Neuronal stem cell (in vitro differentiated cells): ENCODE results near the gene C19orf25.

Experiments
- DNase-seq: peaks from one replicate; pipeline ENCODE4 v3.0.0-alpha.2; 2013; ENCODE audit warnings: low spot score
- H2AFZ ChIP-seq: one replicate; pipeline ENCODE4 v1.6.1; 2013; ENCODE audit warnings: mild to moderate bottlenecking, low read length, inconsistent platforms
- H2AK5ac ChIP-seq: 2 replicates; pipeline ENCODE4 v1.6.1; 2013; ENCODE audit warnings: low read depth, mild to moderate bottlenecking, inconsistent platforms, low read length, moderate library complexity, mixed read lengths
- H2BK120ac ChIP-seq: 2 replicates; pipeline ENCODE4 v1.6.1; 2013; ENCODE audit warnings: low read depth, mild to moderate bottlenecking, inconsistent platforms, low read length, moderate library complexity, mixed read lengths
- H2BK12ac ChIP-seq: one replicate; pipeline ENCODE4 v1.6.1; 2013; ENCODE audit warnings: low read length, inconsistent platforms
- H2BK15ac ChIP-seq: 2 replicates; pipeline ENCODE4 v1.6.1; 2013; ENCODE audit warnings: mild to moderate bottlenecking, low read length, inconsistent platforms, mixed read lengths
- H2BK5ac ChIP-seq: one replicate; pipeline ENCODE4 v1.6.1; 2013; ENCODE audit warnings: inconsistent platforms, mild to moderate bottlenecking, low read length, moderate library complexity
- H3K14ac ChIP-seq: one replicate; pipeline ENCODE4 v1.6.1; 2013; ENCODE audit warnings: low read length, inconsistent platforms
- H3K18ac ChIP-seq: 2 replicates; pipeline ENCODE4 v1.6.1; 2013; ENCODE audit warnings: low read length, inconsistent platforms
- H3K23ac ChIP-seq: 2 replicates; pipeline ENCODE4 v1.6.1; 2013; ENCODE audit warnings: low read depth, mild to moderate bottlenecking, mixed read lengths, low read length, inconsistent platforms; ENCODE audit not compliant: poor library complexity
- H3K27ac ChIP-seq: replicated peaks from 3 replicates; pipeline ENCODE4 v1.5.1; 2013; ENCODE audit warnings: low read length, inconsistent platforms
- H3K27me3 ChIP-seq, 3 experiments: 2 replicates each; pipeline ENCODE4 v1.6.1; 2013; ENCODE audit warnings: low read length in 3 of 3, mild to moderate bottlenecking in 2 of 3, inconsistent platforms in 1 of 3, low read depth in 1 of 3, mixed read lengths in 1 of 3, moderate library complexity in 1 of 3; ENCODE audit not compliant: control insufficient read depth in 3 of 3, insufficient read depth in 3 of 3
- H3K36me3 ChIP-seq, 2 donors: replicated peaks in 1 of 2; 2 replicates each; pipeline ENCODE4 v1.6.1; 2013; ENCODE audit warnings: low read length in 2 of 2; ENCODE audit not compliant: control insufficient read depth in 2 of 2, insufficient read depth in 2 of 2
- H3K4ac ChIP-seq: 2 replicates; pipeline ENCODE4 v1.6.1; 2013; ENCODE audit warnings: inconsistent platforms, mild to moderate bottlenecking, low read length, moderate library complexity
- H3K4me1 ChIP-seq, 2 donors: 1 replicate in 1 of 2; 2 replicates in 1 of 2; pipeline ENCODE4 v1.6.1; 2013; ENCODE audit warnings: low read length in 2 of 2, low read depth in 1 of 2; ENCODE audit not compliant: control insufficient read depth in 2 of 2, insufficient read depth in 1 of 2
- H3K4me2 ChIP-seq: one replicate; pipeline ENCODE4 v1.6.1; 2013; ENCODE audit warnings: mild to moderate bottlenecking, low read length, inconsistent platforms; ENCODE audit not compliant: insufficient read depth, poor library complexity, severe bottlenecking
- H3K4me3 ChIP-seq, 2 donors: 2 replicates each; pipeline ENCODE4 v1.5.1; 2013; ENCODE audit warnings: low read length in 2 of 2, mild to moderate bottlenecking in 2 of 2, inconsistent platforms in 1 of 2, moderate library complexity in 1 of 2
- H3K79me1 ChIP-seq: one replicate; pipeline ENCODE4 v1.6.1; 2013; ENCODE audit warnings: low read depth, mild to moderate bottlenecking, inconsistent platforms, low read length, moderate library complexity
- H3K9ac ChIP-seq: one replicate; pipeline ENCODE4 v1.6.1; 2013; ENCODE audit warnings: mild to moderate bottlenecking, low read depth, low read length, inconsistent platforms; ENCODE audit not compliant: poor library complexity
- H3K9me3 ChIP-seq, 2 donors: replicated peaks in 1 of 2; 2 replicates each; pipeline versions ENCODE3 to v1.6.1; 2013; ENCODE audit warnings: low read length in 2 of 2, mild to moderate bottlenecking in 2 of 2, inconsistent platforms in 1 of 2, low read depth in 1 of 2, mixed read lengths in 1 of 2, moderate library complexity in 1 of 2; ENCODE audit not compliant: control insufficient read depth in 2 of 2, insufficient read depth in 1 of 2
- H4K8ac ChIP-seq: one replicate; pipeline ENCODE4 v1.6.1; 2013; ENCODE audit warnings: low read depth, mild to moderate bottlenecking, inconsistent platforms, low read length, moderate library complexity
- H4K91ac ChIP-seq: one replicate; pipeline ENCODE4 v1.6.1; 2013; ENCODE audit warnings: low read length, low read depth, mild to moderate bottlenecking, inconsistent platforms; ENCODE audit not compliant: poor library complexity
- WGBS, 2 donors: extraction: QIAGEN DNeasy Blood & Tissue Kit; methylation state at CpG; one replicate each; pipeline ENCODE4 v1.1.7; 2013; ENCODE audit warnings: missing lambda C conversion rate in 2 of 2, mixed read lengths in 1 of 2; ENCODE audit not compliant: insufficient read length in 2 of 2, insufficient replicate concordance in 1 of 2; ENCODE audit errors: extremely low coverage in 2 of 2; 5-methylcytosine and 5-hydroxymethylcytosine counted together

C19orf25 gene

DNA sequence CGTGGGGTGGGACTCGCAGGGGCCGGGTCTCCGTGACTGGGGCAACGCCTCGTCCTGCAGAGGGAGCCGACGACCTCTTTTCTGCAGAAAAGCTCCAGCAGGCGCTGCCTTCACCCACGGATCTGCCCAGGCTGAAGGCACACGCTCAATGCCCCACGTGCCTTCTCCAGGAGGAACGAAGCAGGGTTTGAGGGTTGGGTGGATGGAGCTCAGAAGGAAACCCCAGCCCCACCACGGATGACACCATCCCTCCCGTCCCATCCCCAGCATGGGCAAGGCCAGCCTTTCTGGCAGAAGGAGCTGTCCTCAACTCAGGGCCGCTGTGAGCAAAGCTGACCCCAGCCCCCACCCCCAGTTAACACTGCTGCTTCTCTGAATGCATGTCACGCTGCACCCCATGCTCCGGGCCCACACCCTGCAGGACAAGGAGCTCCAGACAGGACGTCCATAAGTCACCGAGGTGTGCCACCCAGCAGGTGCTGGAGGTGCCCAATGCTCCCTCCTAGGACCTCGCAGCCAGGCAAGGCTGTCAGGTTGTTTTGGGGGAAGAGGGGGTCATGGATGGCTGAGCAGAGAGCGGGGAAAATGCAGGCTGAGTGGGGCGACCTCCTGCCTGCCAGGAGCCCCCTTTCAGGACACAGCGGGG lies 7.4 kb downstream of the C19orf25 start:
- H3K4me3 ChIP-seq, result no peak overlapping the region
- peak overlapping the region; percentile 80 for H2BK12ac ChIP-seq
- H3K23ac ChIP-seq, result peak overlapping the region; percentile 94
- WGBS, 2 donors, result no CpG with 5 or more reads among the region's 24 CpGs
- DNase-seq, result no peak
- peak overlapping the region; percentile 62 for H2BK15ac ChIP-seq
- peaks cover 0 to 52% (median 34%) of the 10 kb centered on the region in 3 experiments for H3K27me3 ChIP-seq
- peak overlapping the region; percentile 85 for H3K14ac ChIP-seq
- H3K79me1 ChIP-seq, result peaks cover 26% of the 10 kb centered on the region
- peak overlapping the region; percentile 74 for H4K8ac ChIP-seq
- peaks cover 7 to 26% of the 10 kb centered on the region in 2 donors for H3K4me1 ChIP-seq
- H3K27ac ChIP-seq, result no peak overlapping the region
- H2BK5ac ChIP-seq, result peak overlapping the region; percentile 21
- no peak overlapping the region for H2AFZ ChIP-seq
- peak overlapping the region; percentile 54 for H2BK120ac ChIP-seq
- peak overlapping the region; percentile 94 for H3K4me2 ChIP-seq
- no peak overlapping the region for H4K91ac ChIP-seq
- H3K18ac ChIP-seq, result peak overlapping the region; percentile 87
- H3K4ac ChIP-seq, result peak overlapping the region; percentile 76
- peaks cover 2 to 45% of the 10 kb centered on the region in 2 donors for H3K36me3 ChIP-seq
- peak overlapping the region; percentile 86 for H2AK5ac ChIP-seq
- H3K9me3 ChIP-seq, result peaks cover 0 to 5% of the 10 kb centered on the region in 2 donors
- peak overlapping the region; percentile 87 for H3K9ac ChIP-seq

DNA sequence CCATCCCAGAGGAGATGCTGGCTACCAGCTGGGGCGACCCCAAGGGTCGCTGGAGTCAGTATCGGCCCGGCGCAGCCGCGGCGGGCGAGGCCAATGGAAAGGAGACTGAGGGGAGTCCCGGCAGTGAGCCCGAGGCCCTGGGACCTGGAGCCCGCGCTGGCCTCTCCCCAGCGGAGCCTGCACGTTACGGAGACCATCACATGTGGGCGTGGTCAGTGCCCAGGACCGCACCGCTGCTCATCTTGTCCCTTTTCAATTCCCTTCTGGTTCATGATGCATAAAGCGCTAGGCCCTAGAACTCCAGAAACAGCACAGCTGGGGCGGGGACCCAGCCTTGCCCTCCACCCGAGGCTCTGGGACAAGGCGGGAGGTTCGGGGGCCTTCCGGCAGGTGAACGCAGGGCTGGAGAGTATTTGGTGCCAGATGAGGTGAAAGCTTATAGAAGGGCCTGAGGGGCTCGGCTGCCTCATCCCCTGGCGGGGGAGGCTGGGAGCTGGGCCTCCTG lies 8.0 kb downstream of the C19orf25 start:
- peak; percentile 74 for DNase-seq
- Histone ChIP-seq H4K91ac (no peak overlapping the region), H2BK15ac (no peak overlapping the region), H3K79me1 (peaks cover 23% of the 10 kb centered on the region), H2AK5ac (peak overlapping the region; percentile 86), H3K36me3 (peaks cover 0 to 45% of the 10 kb centered on the region in 2 donors), H3K4me2 (peak overlapping the region; percentile 94), H3K27me3 (peaks cover 0 to 57% (median 39%) of the 10 kb centered on the region in 3 experiments), H2BK12ac (no peak overlapping the region), H2BK120ac (peak overlapping the region; percentile 54), H3K4me3 (peak overlapping the region in 1 of 2 donors; percentile 71), H3K9ac (peak overlapping the region; percentile 87), H3K4me1 (peaks cover 7 to 27% of the 10 kb centered on the region in 2 donors), H2AFZ (no peak overlapping the region), H2BK5ac (peak overlapping the region; percentile 21), H3K14ac (no peak overlapping the region), H3K23ac (peak overlapping the region; percentile 17), H3K9me3 (peaks cover 0 to 7% of the 10 kb centered on the region in 2 donors), H3K27ac (peak overlapping the region; percentile 78), H4K8ac (no peak overlapping the region), H3K4ac (no peak overlapping the region), H3K18ac (peak overlapping the region; percentile 87)
- no CpG with 5 or more reads among the region's 28 CpGs for WGBS, 2 donors

DNA sequence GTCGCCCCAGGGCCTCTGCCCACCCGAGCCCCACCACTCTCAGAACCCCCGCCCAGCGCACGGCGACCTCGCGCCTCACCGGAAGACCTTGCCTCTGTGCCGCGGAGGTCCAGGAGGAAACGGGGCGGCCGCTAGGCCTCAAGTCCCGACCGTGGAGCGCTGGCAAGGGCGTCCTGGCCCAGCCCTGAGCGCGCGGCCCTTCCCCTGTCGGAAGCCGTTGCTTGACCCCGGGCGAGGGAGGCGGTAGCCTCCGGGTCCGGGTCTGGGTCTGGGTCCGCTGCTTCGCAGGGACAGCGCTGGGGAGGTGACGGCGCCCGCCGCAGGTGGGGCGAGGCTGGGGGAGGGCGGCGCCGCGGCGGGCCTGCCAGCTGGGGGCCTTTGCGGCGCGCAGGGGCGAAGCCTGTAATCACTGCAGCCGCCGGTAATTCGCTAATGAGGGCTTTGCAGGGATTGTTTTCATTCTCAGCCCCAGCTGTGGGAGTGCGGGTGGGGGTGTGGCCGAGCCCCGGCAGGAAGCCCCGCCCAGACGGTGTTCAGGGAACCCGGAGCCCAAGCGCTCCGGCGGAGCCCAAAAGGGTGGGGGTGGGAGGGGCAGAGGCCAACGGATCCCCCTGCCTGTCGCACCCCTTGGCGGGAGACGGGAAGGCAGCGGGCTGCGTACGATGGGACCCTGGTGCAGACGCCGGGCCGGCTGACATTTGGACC lies 8.6 kb downstream of the C19orf25 start:
- DNase-seq, result peak; percentile 83
- Histone ChIP-seq H3K9me3 (peaks cover 0 to 9% of the 10 kb centered on the region in 2 donors), H3K18ac (peak overlapping the region; percentile 97), H3K4me2 (peak overlapping the region; percentile 94), H2BK120ac (peak overlapping the region; percentile 61), H4K91ac (no peak overlapping the region), H3K14ac (peak overlapping the region; percentile 38), H2BK5ac (peak overlapping the region; percentile 21), H3K9ac (peak overlapping the region; percentile 77), H3K27me3 (peaks cover 0 to 63% (median 45%) of the 10 kb centered on the region in 3 experiments), H3K36me3 (peaks cover 0 to 45% of the 10 kb centered on the region in 2 donors), H3K27ac (peak overlapping the region; percentile 78), H2AFZ (no peak overlapping the region), H2BK15ac (peak overlapping the region; percentile 85), H3K79me1 (peaks cover 26% of the 10 kb centered on the region), H3K4me3 (peak overlapping the region in 1 of 2 donors; percentile 71), H4K8ac (no peak overlapping the region), H3K4ac (peak overlapping the region; percentile 84), H3K23ac (peak overlapping the region; percentile 85), H2BK12ac (no peak overlapping the region), H3K4me1 (peaks cover 7 to 27% of the 10 kb centered on the region in 2 donors), H2AK5ac (peak overlapping the region; percentile 92)
- no CpG with 5 or more reads among the region's 67 CpGs for WGBS, 2 donors

GRCh38 chr19:1470055-1470304 lies 9.0 kb downstream of the C19orf25 start:
- H3K27me3 ChIP-seq, result peaks cover 0 to 68% (median 50%) of the 10 kb centered on the region in 3 experiments
- H3K36me3 ChIP-seq, result peaks cover 1 to 45% of the 10 kb centered on the region in 2 donors
- H3K4me3 ChIP-seq, result no peak overlapping the region

More at GRCh38 chr19:1470055-1470304, 9.0 kb downstream of the C19orf25 start:
- Histone ChIP-seq H3K4ac (peak overlapping the region; percentile 84), H4K8ac (peak overlapping the region; percentile 43), H3K14ac (peak overlapping the region; percentile 38), H3K79me1 (peaks cover 30% of the 10 kb centered on the region), H2BK120ac (peak overlapping the region; percentile 61), H3K9ac (no peak overlapping the region), H2AK5ac (peak overlapping the region; percentile 92), H4K91ac (no peak overlapping the region), H2BK15ac (peak overlapping the region; percentile 85), H2BK12ac (peak overlapping the region; percentile 84), H3K9me3 (peaks cover 0 to 11% of the 10 kb centered on the region in 2 donors), H3K23ac (peak overlapping the region; percentile 85), H3K18ac (peak overlapping the region; percentile 97), H3K4me1 (peaks cover 7 to 27% of the 10 kb centered on the region in 2 donors), H2AFZ (no peak overlapping the region), H3K4me2 (peak overlapping the region; percentile 94), H2BK5ac (no peak overlapping the region), H3K27ac (no peak overlapping the region)
- no peak for DNase-seq
- WGBS, 2 donors, result no CpG with 5 or more reads among the region's 22 CpGs
